Activated T-helper 1 cell treated with Interleukin-2 at 50 U/mL for 16 hours (primary cell): ENCODE data around the gene KDM4C.
"Not testable (repeated sequence)": the region's sequence is repeated elsewhere in the genome, so short reads cannot be mapped to it uniquely, and the experiment has no call there.

Source experiments
- DNase-seq: peaks from one replicate; pipeline ENCODE4 v3.0.0-alpha.2; 2020; ENCODE audit warnings: low read depth

The KDM4C gene

DNA sequence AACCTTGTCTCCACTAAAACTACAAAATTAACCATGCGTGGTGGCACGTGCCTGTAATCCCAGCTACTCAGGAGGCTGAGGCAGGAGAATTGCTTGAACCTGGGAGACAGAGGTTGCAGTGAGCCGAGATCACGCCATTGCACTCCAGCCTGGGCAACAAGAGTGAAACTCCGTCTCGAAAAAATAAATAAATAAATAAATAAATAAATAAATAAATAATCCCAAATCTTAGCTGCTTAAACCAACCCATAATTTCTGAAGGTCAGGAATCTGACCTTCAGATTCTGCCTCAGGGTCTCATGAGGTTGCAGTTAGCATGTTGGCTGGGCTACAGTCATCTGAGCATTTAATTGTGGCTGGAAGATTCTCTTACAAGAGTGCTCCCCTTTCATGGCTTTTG is 48.5 kb downstream of the KDM4C start:
- DNase-seq, result not testable (repeated sequence)

DNA sequence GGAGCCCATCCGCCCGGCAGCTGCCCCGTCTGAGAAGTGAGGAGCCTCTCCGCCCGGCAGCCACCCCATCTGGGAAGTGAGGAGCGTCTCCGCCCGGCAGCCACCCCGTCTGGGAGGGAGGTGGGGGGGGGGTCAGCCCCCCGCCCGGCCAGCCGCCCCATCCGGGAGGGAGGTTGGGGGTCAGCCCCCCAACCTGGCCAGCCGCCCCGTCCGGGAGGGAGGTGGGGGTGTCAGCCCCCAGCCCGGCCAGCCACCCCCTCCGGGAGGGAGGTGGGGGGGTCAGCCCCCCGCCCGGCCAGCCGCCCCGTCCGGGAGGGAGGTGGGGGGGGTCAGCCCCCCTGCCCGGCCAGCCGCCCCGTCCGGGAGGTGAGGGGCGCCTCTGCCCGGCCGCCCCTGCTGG is 49.9 kb downstream of the KDM4C start:
- DNase-seq, result not testable (repeated sequence)

GRCh38 chr9:6811436-6811835 is 53.7 kb downstream of the KDM4C start:
- DNase-seq, result no peak

GRCh38 chr9:6816581-6816980 is 58.8 kb downstream of the KDM4C start:
- DNase-seq, result no peak

GRCh38 chr9:6818292-6818922 is 60.6 kb downstream of the KDM4C start:
- DNase-seq, result no peak

GRCh38 chr9:6819112-6819511 is 61.3 kb downstream of the KDM4C start:
- no peak for DNase-seq

GRCh38 chr9:6819529-6819928 is 61.8 kb downstream of the KDM4C start:
- DNase-seq, result no peak

DNA sequence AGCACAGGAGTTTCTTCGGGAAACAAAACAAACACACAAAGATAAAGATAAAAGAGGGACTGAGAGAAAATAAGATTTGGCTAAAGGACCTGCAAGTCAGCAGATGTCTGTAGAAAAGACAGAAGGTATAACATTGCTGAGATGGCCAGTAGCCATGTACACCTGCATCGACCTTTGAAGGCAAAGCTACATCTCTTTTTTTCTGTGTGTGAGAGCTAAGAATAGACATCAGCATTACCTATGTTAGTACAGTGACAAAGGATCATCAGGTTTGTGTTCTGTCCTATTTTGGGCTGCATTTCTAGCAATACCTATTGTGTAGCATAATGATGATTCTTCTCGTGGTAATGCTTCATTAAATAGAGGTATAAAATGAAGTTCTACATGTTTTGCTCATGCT is 64.9 kb downstream of the KDM4C start:
- DNase-seq, result no peak

- no peak for DNase-seq
Measured at GRCh38 chr9:6827439-6828145, 69.8 kb downstream of the KDM4C start.

DNA sequence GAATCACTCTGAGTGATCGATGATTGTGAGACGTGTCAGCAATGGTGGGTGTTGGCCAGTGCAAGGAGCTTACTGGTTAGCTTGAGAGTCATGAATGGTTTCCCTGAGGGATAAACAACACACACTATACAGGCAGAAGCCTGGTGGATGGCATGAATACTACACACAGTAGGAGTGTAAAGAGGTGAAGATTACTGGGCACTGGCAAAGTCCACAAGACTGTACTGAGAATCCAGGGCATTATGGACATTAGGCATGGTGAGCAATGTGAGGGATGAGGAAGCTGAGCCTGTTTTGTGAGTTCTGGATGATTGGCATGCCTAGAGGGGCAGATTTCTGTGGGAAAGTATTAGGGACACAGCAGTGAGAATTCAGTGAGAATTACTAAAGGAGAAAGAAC is 71.3 kb downstream of the KDM4C start:
- no peak for DNase-seq

DNA sequence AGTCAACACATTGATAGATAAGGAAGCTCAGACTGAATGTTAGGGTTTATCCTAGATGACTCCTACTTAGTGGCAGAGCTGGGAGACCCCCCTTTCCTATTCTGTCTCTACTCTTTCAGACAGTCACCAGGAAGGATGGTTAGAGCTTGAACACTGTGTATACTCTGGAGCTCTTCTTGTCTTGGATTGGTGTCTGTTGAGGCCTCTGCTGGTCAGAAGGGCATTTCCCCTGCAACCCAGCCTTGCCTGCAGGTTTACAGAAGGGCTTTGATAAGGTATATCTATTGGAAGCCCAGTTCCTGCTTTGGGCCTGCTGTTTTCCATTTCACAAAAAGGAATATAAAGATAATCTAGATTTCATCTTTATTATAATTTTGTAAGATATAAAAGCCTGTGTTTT is 71.8 kb downstream of the KDM4C start:
- no peak for DNase-seq

DNA sequence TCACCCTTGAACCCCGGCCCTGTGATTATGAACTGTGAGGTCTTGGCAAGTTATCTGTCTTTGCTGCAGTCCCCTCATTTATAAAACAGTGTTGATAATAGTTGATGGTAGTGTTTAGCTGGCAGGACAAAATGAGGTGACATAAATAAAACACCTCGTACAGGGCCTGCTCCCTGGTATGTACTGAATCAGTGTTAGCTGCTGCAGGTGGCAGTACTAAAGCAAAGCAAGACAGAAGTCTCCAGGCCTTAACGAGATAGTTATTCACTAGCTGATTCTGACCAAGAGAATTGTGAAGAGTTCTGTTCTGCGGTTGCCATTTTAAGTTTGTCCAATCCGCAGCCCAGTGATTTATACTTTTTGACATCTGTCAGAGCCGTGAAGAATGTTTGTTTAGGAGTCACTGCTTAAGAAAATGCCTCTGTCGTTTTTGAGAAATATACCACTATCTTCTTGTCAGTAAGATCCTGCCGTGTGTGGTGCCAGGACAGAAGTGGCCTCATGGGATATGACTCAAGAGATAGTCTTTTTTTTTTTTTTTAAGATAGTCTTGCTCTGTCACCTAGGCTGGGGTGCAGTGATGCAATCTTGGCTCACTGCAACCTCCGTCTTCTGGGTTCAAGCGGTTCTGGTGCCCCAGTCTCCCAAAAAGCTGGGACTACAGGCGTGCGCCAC is 75.9 kb downstream of the KDM4C start:
- no peak for DNase-seq

- DNase-seq, result no peak
Measured at GRCh38 chr9:6834306-6834705, 76.5 kb downstream of the KDM4C start.

DNA sequence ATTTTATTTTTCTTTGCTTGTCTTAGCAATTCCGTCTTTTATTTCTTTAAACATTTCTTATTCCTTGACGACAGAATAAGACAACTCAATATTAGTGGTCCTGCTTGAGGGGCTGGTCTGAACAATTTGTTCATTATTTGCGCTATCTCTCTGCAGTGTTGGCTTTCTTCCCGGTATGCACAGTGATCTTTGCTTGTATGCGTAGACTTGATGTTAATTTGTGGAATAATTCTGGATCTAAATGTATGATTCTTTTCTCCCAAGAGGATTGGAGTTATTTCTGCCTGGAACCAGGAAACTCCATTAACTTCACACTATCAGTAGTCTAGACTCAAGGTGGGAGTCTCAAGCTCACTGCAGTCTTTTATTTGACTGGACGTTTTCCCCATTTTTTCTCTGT is 80.4 kb downstream of the KDM4C start:
- no peak for DNase-seq

DNA sequence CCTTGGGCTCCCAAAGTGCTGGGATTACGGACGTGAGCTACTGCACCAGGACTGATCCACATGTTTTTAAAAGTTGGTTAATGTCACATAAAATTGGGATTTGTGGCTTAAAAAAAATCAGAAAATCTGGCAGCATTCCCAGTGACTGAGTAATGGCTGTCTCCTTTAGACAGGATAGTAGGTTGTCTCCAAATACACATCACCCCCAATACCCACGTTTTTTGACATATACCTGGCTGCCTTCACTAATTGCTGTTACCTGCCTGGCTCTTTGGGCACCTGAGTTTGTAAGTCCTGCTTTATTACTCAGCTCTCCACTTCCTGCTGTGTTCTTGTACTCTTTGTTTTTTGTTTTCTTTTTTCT is 84.8 kb downstream of the KDM4C start:
- no peak for DNase-seq

GRCh38 chr9:6843742-6844141 is 86.0 kb downstream of the KDM4C start:
- DNase-seq, result no peak

- no peak for DNase-seq
Measured at GRCh38 chr9:6844267-6844666, 86.5 kb downstream of the KDM4C start.

- DNase-seq, result no peak
Measured at GRCh38 chr9:6845128-6845826, 87.5 kb downstream of the KDM4C start.

- DNase-seq, result no peak
Measured at GRCh38 chr9:6845880-6846279, 88.1 kb downstream of the KDM4C start.

DNA sequence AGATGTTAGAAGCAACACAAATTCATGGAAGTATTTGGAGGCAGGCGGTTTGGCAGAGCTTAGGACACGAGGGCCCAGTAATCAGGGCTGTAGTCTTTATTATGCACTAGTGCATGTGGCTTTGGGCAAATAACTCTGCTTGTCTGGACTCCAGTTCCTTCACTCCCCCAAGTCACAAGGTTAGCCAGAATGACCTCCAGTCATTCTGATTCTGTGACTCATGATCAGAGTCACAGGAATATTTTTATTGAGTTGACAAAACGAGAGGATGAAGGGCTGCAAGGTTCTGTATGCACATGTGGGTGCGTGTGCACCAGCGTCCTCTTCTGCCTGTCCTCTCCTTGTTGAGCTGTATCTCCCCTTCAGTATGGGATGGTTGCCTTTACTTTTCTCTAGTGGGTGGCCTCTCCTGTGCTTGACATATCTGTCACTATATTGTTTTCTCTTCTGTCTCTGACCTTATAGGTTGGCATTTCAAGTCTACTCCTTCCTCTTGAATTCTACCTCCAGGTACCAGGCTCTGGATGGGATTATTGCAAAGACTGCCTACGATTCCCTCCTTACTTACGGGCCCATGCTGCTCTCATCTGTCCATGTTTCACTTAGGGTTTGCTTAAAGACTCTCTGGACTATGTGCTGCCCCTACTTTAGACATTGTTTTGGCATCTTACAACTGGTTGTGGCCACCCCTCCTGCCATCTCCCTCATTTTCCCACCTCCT is 94.6 kb downstream of the KDM4C start:
- DNase-seq, result no peak

- DNase-seq, result no peak
Measured at GRCh38 chr9:6855860-6856259, 98.1 kb downstream of the KDM4C start.

DNA sequence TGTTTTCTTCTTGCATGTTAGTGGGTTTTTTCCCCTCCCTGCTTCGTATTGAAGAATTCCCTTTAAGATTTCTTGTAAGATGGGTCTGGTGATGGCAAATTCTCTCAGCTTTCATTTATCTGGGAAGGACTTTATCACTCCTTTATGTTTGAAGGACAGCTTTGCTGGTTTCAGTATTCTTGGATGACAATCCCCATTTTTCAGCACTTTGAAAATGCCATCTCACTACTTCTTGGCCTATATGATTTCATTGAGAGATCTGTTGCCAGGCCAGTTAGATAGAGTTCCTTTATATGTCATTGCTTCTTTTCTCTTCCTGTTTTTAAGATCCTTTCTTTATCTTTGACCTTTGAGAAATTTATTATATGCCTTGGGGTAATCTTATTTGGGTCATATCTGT is 106.3 kb downstream of the KDM4C start:
- no peak for DNase-seq
